ENCODE measurements around the gene RAB40B. TPM values are rescaled to one million over a fixed set of nuclear protein-coding genes. Genes with fewer than 3 reads are reported as not detected.

The RAB40B gene
- total RNA-seq, 2 experiments from 2014 or later = 1.3 to 2.2 TPM

GRCh38 chr17:82648742-82649331 is 49.7 kb downstream of the RAB40B start:
- ChIA-PET CTCF (no interaction called here), POLR2A (no interaction called here)
- peak overlapping the region; percentile 64 for H3K4me3 Mint-ChIP-seq
- peaks cover 11% of the 10 kb centered on the region for H3K36me3 Mint-ChIP-seq (ENCODE audit: low read depth)
- DNase-seq (peak; percentile 50), ATAC-seq (peak; percentile 37)
- H3K9me3 Mint-ChIP-seq (ENCODE audit: insufficient read depth) = no peaks in the 10 kb centered on the region
- H3K27ac Mint-ChIP-seq = peak overlapping the region; percentile 75
- H3K4me1 Mint-ChIP-seq (ENCODE audit: low read depth) = peaks cover 25% of the 10 kb centered on the region
- H3K27me3 Mint-ChIP-seq (ENCODE audit: low read depth) = no peaks in the 10 kb centered on the region

GRCh38 chr17:82648165-82648668 is 50.3 kb downstream of the RAB40B start, which contains the start of gene WDR45B:
TSS of gene WDR45B (minus strand) at chr17:82648444. CDS start at chr17:82648340, 104 bp downstream.
- DNase-seq = peak; percentile 92
- H3K4me1 Mint-ChIP-seq (ENCODE audit: low read depth) = peaks cover 25% of the 10 kb centered on the region
- H3K27ac Mint-ChIP-seq = peak within 1 kb of the TSS; percentile 87
- peak; percentile 88 for ATAC-seq
- H3K4me3 Mint-ChIP-seq = peak within 1 kb of the TSS; percentile 82
- no peaks in the 10 kb centered on the region for H3K27me3 Mint-ChIP-seq (ENCODE audit: low read depth)
- H3K9me3 Mint-ChIP-seq (ENCODE audit: insufficient read depth) = no peaks in the 10 kb centered on the region
- POLR2A ChIA-PET = interaction anchor here (0.6 kb wide), 1 partner anchor 12 kb away, joined by 3 read pairs; no protein-coding TSS in a partner anchor
- peaks cover 15% of the 10 kb centered on the region for H3K36me3 Mint-ChIP-seq (ENCODE audit: low read depth)
- CTCF ChIA-PET = no interaction called here

- ATAC-seq = peak; percentile 38
These were observed 50.8 kb downstream of the RAB40B start for GRCh38 chr17:82647593-82648164.

GRCh38 chr17:82645516-82645915 is 53.0 kb downstream of the RAB40B start:
- ChIA-PET POLR2A (no interaction called here), CTCF (no interaction called here)
- Mint-ChIP-seq H3K9me3 (ENCODE audit: insufficient read depth) (no peaks in the 10 kb centered on the region), H3K36me3 (ENCODE audit: low read depth) (peaks cover 29% of the 10 kb centered on the region), H3K4me1 (ENCODE audit: low read depth) (peaks cover 25% of the 10 kb centered on the region), H3K4me3 (peak overlapping the region; percentile 82), H3K27ac (no peak overlapping the region), H3K27me3 (ENCODE audit: low read depth) (no peaks in the 10 kb centered on the region)
- DNase-seq (no peak), ATAC-seq (no peak)

More at GRCh38 chr17:82647593-82648164, 50.8 kb downstream of the RAB40B start:
- ChIA-PET CTCF (no interaction called here), POLR2A (interaction anchor here (0.6 kb wide), 1 partner anchor 12 kb away, joined by 3 read pairs; no protein-coding TSS in a partner anchor)
- H3K9me3 Mint-ChIP-seq (ENCODE audit: insufficient read depth) = no peaks in the 10 kb centered on the region
- peaks cover 25% of the 10 kb centered on the region for H3K4me1 Mint-ChIP-seq (ENCODE audit: low read depth)
- peak overlapping the region; percentile 82 for H3K4me3 Mint-ChIP-seq
- peak; percentile 45 for DNase-seq
- H3K27me3 Mint-ChIP-seq (ENCODE audit: low read depth) = no peaks in the 10 kb centered on the region
- H3K27ac Mint-ChIP-seq = peak overlapping the region; percentile 79
- H3K36me3 Mint-ChIP-seq (ENCODE audit: low read depth) = peaks cover 17% of the 10 kb centered on the region

GRCh38 chr17:82644148-82644547 is 54.4 kb downstream of the RAB40B start:
- ChIA-PET CTCF (no interaction called here), POLR2A (no interaction called here)
- Mint-ChIP-seq H3K27ac (no peak overlapping the region), H3K9me3 (ENCODE audit: insufficient read depth) (no peaks in the 10 kb centered on the region), H3K27me3 (ENCODE audit: low read depth) (no peaks in the 10 kb centered on the region), H3K4me1 (ENCODE audit: low read depth) (peaks cover 22% of the 10 kb centered on the region), H3K4me3 (no peak overlapping the region), H3K36me3 (ENCODE audit: low read depth) (peaks cover 41% of the 10 kb centered on the region)
- no peak for ATAC-seq
- DNase-seq = no peak

- no peak for DNase-seq
- Mint-ChIP-seq H3K27ac (no peak overlapping the region), H3K9me3 (ENCODE audit: insufficient read depth) (no peaks in the 10 kb centered on the region), H3K4me3 (no peak overlapping the region), H3K36me3 (ENCODE audit: low read depth) (peaks cover 49% of the 10 kb centered on the region), H3K4me1 (ENCODE audit: low read depth) (peaks cover 28% of the 10 kb centered on the region), H3K27me3 (ENCODE audit: low read depth) (no peaks in the 10 kb centered on the region)
- CTCF ChIA-PET = no interaction called here
- no peak for ATAC-seq
- POLR2A ChIA-PET = no interaction called here
These were observed 56.5 kb downstream of the RAB40B start for GRCh38 chr17:82642022-82642421.

GRCh38 chr17:82640036-82640435 is 58.5 kb downstream of the RAB40B start:
- Mint-ChIP-seq H3K36me3 (ENCODE audit: low read depth) (peaks cover 47% of the 10 kb centered on the region), H3K27me3 (ENCODE audit: low read depth) (no peaks in the 10 kb centered on the region), H3K9me3 (ENCODE audit: insufficient read depth) (no peaks in the 10 kb centered on the region), H3K27ac (no peak overlapping the region), H3K4me3 (no peak overlapping the region), H3K4me1 (ENCODE audit: low read depth) (peaks cover 13% of the 10 kb centered on the region)
- ATAC-seq (no peak), DNase-seq (no peak)
- POLR2A ChIA-PET = no interaction called here
- CTCF ChIA-PET = no interaction called here

- no peaks in the 10 kb centered on the region for H3K9me3 Mint-ChIP-seq (ENCODE audit: insufficient read depth)
- CTCF ChIA-PET = no interaction called here
- no peak overlapping the region for H3K4me3 Mint-ChIP-seq
- peaks cover 13% of the 10 kb centered on the region for H3K4me1 Mint-ChIP-seq (ENCODE audit: low read depth)
- ATAC-seq (no peak), DNase-seq (no peak)
- peak overlapping the region; percentile 16 for H3K27ac Mint-ChIP-seq
- POLR2A ChIA-PET = no interaction called here
- peaks cover 49% of the 10 kb centered on the region for H3K36me3 Mint-ChIP-seq (ENCODE audit: low read depth)
- H3K27me3 Mint-ChIP-seq (ENCODE audit: low read depth) = no peaks in the 10 kb centered on the region
These were observed 58.9 kb downstream of the RAB40B start for GRCh38 chr17:82639628-82640027.

- POLR2A ChIA-PET = no interaction called here
- H3K27ac Mint-ChIP-seq = no peak overlapping the region
- peaks cover 13% of the 10 kb centered on the region for H3K4me1 Mint-ChIP-seq (ENCODE audit: low read depth)
- no peak for DNase-seq
- peaks cover 46% of the 10 kb centered on the region for H3K36me3 Mint-ChIP-seq (ENCODE audit: low read depth)
- no peak for ATAC-seq
- H3K4me3 Mint-ChIP-seq = no peak overlapping the region
- CTCF ChIA-PET = no interaction called here
- no peaks in the 10 kb centered on the region for H3K27me3 Mint-ChIP-seq (ENCODE audit: low read depth)
- H3K9me3 Mint-ChIP-seq (ENCODE audit: insufficient read depth) = no peaks in the 10 kb centered on the region
These were observed 60.2 kb downstream of the RAB40B start for GRCh38 chr17:82638183-82638773.

- H3K36me3 Mint-ChIP-seq (ENCODE audit: low read depth) = peaks cover 39% of the 10 kb centered on the region
- ChIA-PET POLR2A (interaction anchor here (0.6 kb wide), 1 partner anchor 11 kb away, joined by 3 read pairs; the partner anchor contains the start of gene WDR45B), CTCF (no interaction called here)
- H3K27ac Mint-ChIP-seq = no peak overlapping the region
- no peaks in the 10 kb centered on the region for H3K27me3 Mint-ChIP-seq (ENCODE audit: low read depth)
- no peaks in the 10 kb centered on the region for H3K9me3 Mint-ChIP-seq (ENCODE audit: insufficient read depth)
- H3K4me1 Mint-ChIP-seq (ENCODE audit: low read depth) = peaks cover 14% of the 10 kb centered on the region
- DNase-seq = no peak
- H3K4me3 Mint-ChIP-seq = no peak overlapping the region
- ATAC-seq = no peak
These were observed 61.6 kb downstream of the RAB40B start for GRCh38 chr17:82636626-82637598.

- ATAC-seq (no peak), DNase-seq (no peak)
- H3K4me3 Mint-ChIP-seq = no peak overlapping the region
- ChIA-PET CTCF (no interaction called here), POLR2A (no interaction called here)
- H3K27me3 Mint-ChIP-seq (ENCODE audit: low read depth) = no peaks in the 10 kb centered on the region
- no peaks in the 10 kb centered on the region for H3K9me3 Mint-ChIP-seq (ENCODE audit: insufficient read depth)
- H3K27ac Mint-ChIP-seq = no peak overlapping the region
- H3K36me3 Mint-ChIP-seq (ENCODE audit: low read depth) = peaks cover 27% of the 10 kb centered on the region
- H3K4me1 Mint-ChIP-seq (ENCODE audit: low read depth) = peaks cover 14% of the 10 kb centered on the region
These were observed 65.2 kb downstream of the RAB40B start for GRCh38 chr17:82633343-82633742.
